Uterus (tissue), 4 donors: ENCODE measurements around the gene G0S2. TPM values are rescaled to one million over a fixed set of nuclear protein-coding genes. Genes with fewer than 3 reads are reported as not detected.
A peak's percentile ranks its signal among the peaks of the same experiment; 100 is the strongest.

Source experiments
- DNase-seq, 2 donors: peaks; one replicate each; pipeline ENCODE4 v3.0.0-alpha.2; 2019 to 2020
- H3K27ac ChIP-seq, 2 donors: fragments of 200-600 bp; sonication (generic); 1 replicate in 1 of 2; 2 replicates in 1 of 2; pipeline ENCODE4 v1.5.1; 2016 to 2018
- H3K27me3 ChIP-seq, 2 donors: fragments of 200-600 bp; sonication (generic); one replicate each; pipeline ENCODE4 v1.5.1; 2018 to 2019; ENCODE audit warnings: control low read depth in 1 of 2
- H3K36me3 ChIP-seq, 2 donors: fragments of 200-600 bp; sonication (generic); one replicate each; pipeline ENCODE4 v1.5.1; 2019; ENCODE audit warnings: control low read depth in 1 of 2
- H3K4me1 ChIP-seq, 2 donors: fragments of 200-600 bp; sonication (generic); one replicate each; pipeline ENCODE4 v1.5.1; 2018 to 2019; ENCODE audit warnings: control low read depth in 1 of 2
- H3K4me3 ChIP-seq, 2 donors: fragments of 200-600 bp; sonication (generic); 1 replicate in 1 of 2; 2 replicates in 1 of 2; pipeline ENCODE4 v1.5.1; 2018 to 2019; ENCODE audit warnings: mild to moderate bottlenecking in 1 of 2
- H3K9me3 ChIP-seq, 2 donors: fragments of 200-600 bp; sonication (generic); one replicate each; pipeline ENCODE4 v1.5.1; 2019; ENCODE audit warnings: control low read depth in 1 of 2
- POLR2A ChIP-seq, 2 donors: fragments of 450-650 bp; IDR thresholded peaks; one replicate each; pipeline ENCODE4 v1.6.1; 2016; ENCODE audit warnings: antibody characterized with exemption in 2 of 2, mild to moderate bottlenecking in 1 of 2, moderate library complexity in 1 of 2
- intact Hi-C: fragments of 100-400 bp; cut with DNase I; formaldehyde crosslinking; loops from one replicate; pipeline ENCODE4 v1.15.1; 2023; ENCODE audit warnings: low total_unique reads
- total RNA-seq, 4 donors: library from RNA; depleted of rRNA in 3 of 4; stranded (reverse); fragments of >200 nt in 3 of 4; gene quantifications; one replicate each; pipeline versions ENCODE4 v1.1.0 to v1.2.4, GENCODE V29; 2014 to 2023
- TF ChIP-seq, protein P1 (sequence below), 4 experiments: fragments of 200-600 bp in 2 of 4; fragments of 450-650 bp in 2 of 4; sonication (generic) in 2 of 4; IDR thresholded peaks; one replicate each; pipeline ENCODE4 v1.5.1; 2016 to 2019; ENCODE audit warnings: antibody characterized with exemption in 4 of 4, mild to moderate bottlenecking in 2 of 4, moderate library complexity in 1 of 4
- donor health status: DM: yes; HTN: yes; CAD: no.

G0S2 gene
- total RNA-seq, 4 donors from 2014 or later = 4.5 to 13.2 TPM; not detected in 2

DNA sequence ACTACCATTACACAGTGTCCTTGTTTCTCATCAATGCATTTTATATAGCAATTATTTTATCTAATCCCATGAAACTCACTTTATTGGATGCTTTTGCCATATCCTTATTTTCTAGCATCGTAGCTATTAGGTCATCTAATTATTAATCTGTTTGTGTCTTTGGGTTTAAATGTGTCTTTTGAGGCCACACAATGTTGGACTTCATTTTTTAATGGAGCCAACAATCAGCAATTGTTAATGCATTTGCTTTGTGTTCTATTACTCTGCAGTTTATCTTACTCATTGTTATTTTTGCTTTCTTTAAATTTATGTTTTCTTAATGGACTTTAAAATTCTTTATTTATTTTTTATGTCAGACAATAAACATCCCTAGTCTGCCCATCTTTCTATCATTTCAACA is 27.6 kb downstream of the G0S2 start:
- DNase-seq = no peak
- H3K27ac ChIP-seq = no peak overlapping the region
- intact Hi-C loops = no loop called here
- H3K4me3 ChIP-seq = no peak overlapping the region
- H3K9me3 ChIP-seq = no peaks in the 10 kb centered on the region
- H3K4me1 ChIP-seq = no peaks in the 10 kb centered on the region
- H3K27me3 ChIP-seq = no peaks in the 10 kb centered on the region
- H3K36me3 ChIP-seq = no peaks in the 10 kb centered on the region
- TF ChIP-seq POLR2A (IDR thresholded peaks at IDR 0.05) = no peak
- TF ChIP-seq, protein P1, sequence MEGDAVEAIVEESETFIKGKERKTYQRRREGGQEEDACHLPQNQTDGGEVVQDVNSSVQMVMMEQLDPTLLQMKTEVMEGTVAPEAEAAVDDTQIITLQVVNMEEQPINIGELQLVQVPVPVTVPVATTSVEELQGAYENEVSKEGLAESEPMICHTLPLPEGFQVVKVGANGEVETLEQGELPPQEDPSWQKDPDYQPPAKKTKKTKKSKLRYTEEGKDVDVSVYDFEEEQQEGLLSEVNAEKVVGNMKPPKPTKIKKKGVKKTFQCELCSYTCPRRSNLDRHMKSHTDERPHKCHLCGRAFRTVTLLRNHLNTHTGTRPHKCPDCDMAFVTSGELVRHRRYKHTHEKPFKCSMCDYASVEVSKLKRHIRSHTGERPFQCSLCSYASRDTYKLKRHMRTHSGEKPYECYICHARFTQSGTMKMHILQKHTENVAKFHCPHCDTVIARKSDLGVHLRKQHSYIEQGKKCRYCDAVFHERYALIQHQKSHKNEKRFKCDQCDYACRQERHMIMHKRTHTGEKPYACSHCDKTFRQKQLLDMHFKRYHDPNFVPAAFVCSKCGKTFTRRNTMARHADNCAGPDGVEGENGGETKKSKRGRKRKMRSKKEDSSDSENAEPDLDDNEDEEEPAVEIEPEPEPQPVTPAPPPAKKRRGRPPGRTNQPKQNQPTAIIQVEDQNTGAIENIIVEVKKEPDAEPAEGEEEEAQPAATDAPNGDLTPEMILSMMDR (IDR thresholded peaks at IDR 0.05) = no peak

DNA sequence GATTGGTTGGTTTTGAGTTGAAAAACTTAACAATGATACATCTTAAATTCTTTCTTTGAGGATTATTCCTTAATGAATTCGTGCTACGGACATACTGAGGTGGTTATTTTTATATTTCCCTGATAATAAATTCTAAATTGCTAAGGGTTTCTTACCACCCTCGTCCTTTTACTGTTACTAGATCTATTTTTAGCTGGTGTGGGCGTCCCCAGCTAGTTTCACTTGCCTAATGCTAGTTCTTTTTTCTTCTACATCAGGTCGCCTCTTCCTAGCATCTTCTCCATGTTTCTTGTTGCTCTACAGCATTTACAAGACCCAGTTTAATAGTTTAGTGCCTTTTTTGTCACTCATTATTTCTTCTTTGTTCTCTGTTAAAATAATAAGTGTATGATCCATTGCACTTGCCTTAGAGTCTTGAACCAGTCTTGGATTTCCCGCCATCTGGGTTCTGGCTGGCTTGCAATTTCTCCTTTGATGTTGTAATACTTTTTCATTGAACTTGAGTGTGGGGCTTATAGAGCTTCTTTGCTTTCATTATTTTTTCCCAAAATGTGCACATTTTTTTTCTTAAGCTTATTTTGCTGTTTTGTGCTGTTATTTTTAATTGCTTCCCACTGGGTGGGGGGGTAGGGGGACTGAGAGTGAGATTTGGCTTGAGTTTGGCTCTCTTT is 28.8 kb downstream of the G0S2 start:
- Histone ChIP-seq H3K9me3 (no peaks in the 10 kb centered on the region), H3K4me1 (no peaks in the 10 kb centered on the region), H3K4me3 (no peak overlapping the region), H3K27me3 (no peaks in the 10 kb centered on the region), H3K27ac (peak overlapping the region in 1 of 2 donors; percentile 20), H3K36me3 (no peaks in the 10 kb centered on the region)
- intact Hi-C loops = no loop called here
- DNase-seq = peak in 1 of 2 donors; percentile 25
- TF ChIP-seq, protein P1 (IDR thresholded peaks at IDR 0.05) = no peak
- TF ChIP-seq POLR2A (IDR thresholded peaks at IDR 0.05) = no peak

DNA sequence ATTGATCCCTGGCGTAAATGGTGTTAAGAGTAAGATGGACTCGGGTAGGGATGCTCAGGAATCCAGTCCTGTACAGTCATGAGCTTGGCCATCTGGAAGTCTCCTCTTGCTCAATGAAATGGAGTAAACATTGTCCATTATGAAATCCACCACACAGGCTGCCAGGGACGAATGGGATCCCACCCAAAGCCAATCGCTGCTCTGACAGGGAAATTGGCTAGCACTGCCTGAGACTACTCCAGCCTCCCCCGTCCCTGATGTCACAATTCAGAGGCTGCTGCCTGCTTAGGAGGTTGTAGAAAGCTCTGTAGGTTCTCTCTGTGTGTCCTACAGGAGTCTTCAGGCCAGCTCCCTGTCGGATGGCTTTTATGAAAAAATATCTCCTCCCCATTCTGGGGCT is 29.4 kb downstream of the G0S2 start, which contains the start of gene HSD11B1:
Gene HSD11B1, plus strand, starts transcription at position 263 of the 400 bp plus-strand sequence. Its CDS starts 97 bp downstream, at position 360.
- no peaks in the 10 kb centered on the region for H3K9me3 ChIP-seq
- peak; percentile 87 to 91 for DNase-seq
- H3K27ac ChIP-seq = peak within 1 kb of the TSS; percentile 53 to 70
- no peaks in the 10 kb centered on the region for H3K36me3 ChIP-seq
- TF ChIP-seq, protein P1 (IDR thresholded peaks at IDR 0.05) = no peak
- peak in 1 of 2 donors; percentile 23 for TF ChIP-seq POLR2A (IDR thresholded peaks at IDR 0.05)
- H3K27me3 ChIP-seq = no peaks in the 10 kb centered on the region
- no peak within 1 kb of the TSS for H3K4me3 ChIP-seq
- intact Hi-C loops = no loop called here
- no peaks in the 10 kb centered on the region for H3K4me1 ChIP-seq

DNA sequence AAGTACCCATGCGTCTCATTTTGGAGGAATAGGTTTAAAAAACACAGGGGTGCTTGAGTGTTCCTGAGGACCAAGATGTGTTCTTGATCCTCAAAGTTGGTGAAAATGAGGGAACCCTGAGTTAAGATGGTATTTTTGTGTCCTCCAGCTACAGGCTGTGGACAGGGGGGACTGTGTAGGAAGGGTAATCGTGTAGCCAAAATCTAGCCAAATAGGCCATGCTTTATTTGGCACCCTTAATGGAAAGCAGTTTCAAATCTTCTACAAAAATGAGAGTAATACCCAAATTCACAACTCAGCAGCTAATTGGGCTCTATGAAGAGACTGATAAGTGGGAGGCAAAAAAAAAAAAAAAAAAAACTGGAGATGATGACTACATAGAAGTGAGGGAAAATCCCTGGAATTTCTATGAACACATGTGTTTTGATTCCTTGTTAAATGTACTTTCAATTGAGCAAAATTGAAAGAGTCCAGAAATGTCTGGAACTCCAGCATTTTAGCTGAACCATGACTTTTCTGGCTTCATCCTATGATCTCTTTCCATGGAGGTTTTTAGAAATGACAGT is 29.9 kb downstream of the G0S2 start:
- no peak for DNase-seq
- TF ChIP-seq POLR2A (IDR thresholded peaks at IDR 0.05) = no peak
- TF ChIP-seq, protein P1 (IDR thresholded peaks at IDR 0.05) = no peak
- H3K4me3 ChIP-seq = no peak overlapping the region
- peak overlapping the region; percentile 53 to 70 for H3K27ac ChIP-seq
- no peaks in the 10 kb centered on the region for H3K36me3 ChIP-seq
- H3K9me3 ChIP-seq = no peaks in the 10 kb centered on the region
- intact Hi-C loops = no loop called here
- H3K27me3 ChIP-seq = no peaks in the 10 kb centered on the region
- H3K4me1 ChIP-seq = no peaks in the 10 kb centered on the region

DNA sequence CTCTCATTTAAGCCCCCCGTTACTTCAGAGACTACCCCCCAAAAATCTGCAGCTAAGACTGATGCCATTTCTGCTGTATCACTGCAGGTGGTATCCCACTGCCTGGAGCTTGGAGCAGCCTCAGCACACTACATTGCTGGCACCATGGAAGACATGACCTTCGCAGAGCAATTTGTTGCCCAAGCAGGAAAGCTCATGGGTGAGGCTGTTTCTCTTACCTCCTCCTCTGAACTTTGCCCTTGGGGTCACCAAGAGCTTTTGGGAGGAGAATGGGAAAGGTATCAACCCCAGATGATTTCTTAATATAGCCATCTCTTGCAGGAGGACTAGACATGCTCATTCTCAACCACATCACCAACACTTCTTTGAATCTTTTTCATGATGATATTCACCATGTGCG is 31.4 kb downstream of the G0S2 start:
- Histone ChIP-seq H3K36me3 (no peaks in the 10 kb centered on the region), H3K27me3 (no peaks in the 10 kb centered on the region), H3K4me3 (no peak overlapping the region), H3K27ac (no peak overlapping the region), H3K4me1 (no peaks in the 10 kb centered on the region), H3K9me3 (no peaks in the 10 kb centered on the region)
- intact Hi-C loops = no loop called here
- no peak for DNase-seq
- TF ChIP-seq, protein P1 (IDR thresholded peaks at IDR 0.05) = no peak
- no peak for TF ChIP-seq POLR2A (IDR thresholded peaks at IDR 0.05)
